Retinal pigment epithelial cell (primary cell): Measurements from ENCODE around the gene RBM4.

Source experiments
- DNase-seq: peaks from one replicate; pipeline ENCODE4 v3.0.0-alpha.2; 2010; ENCODE audit warnings: low read depth
- H3K4me3 ChIP-seq: 2 replicates; pipeline ENCODE4 v1.5.1; 2011; ENCODE audit warnings: mild to moderate bottlenecking, low read length, control low read depth, moderate library complexity
- CTCF ChIP-seq: conservative IDR thresholded peaks from 2 replicates; pipeline ENCODE4 v1.5.1; 2011; ENCODE audit warnings: low read depth, low read length, control low read depth, inconsistent platforms

Gene RBM4

GRCh38 chr11:66607126-66607834, 31.2 kb upstream of the RBM4 start:
- no peak overlapping the region for H3K4me3 ChIP-seq
- DNase-seq = no peak
- TF ChIP-seq CTCF = no peak

GRCh38 chr11:66609721-66610617, 28.5 kb upstream of the RBM4 start:
- DNase-seq = no peak
- no peak overlapping the region for H3K4me3 ChIP-seq
- TF ChIP-seq CTCF = no peak

GRCh38 chr11:66612458-66612857, 26.0 kb upstream of the RBM4 start:
- no peak overlapping the region for H3K4me3 ChIP-seq
- DNase-seq = no peak
- TF ChIP-seq CTCF = no peak

- no peak for DNase-seq
- no peak overlapping the region for H3K4me3 ChIP-seq
- TF ChIP-seq CTCF = no peak
These were observed 24.4 kb upstream of the RBM4 start for GRCh38 chr11:66614073-66614472.

GRCh38 chr11:66616379-66617154, 21.9 kb upstream of the RBM4 start, which contains the start of gene RBM14:
Gene RBM14, plus strand, starts transcription at chr11:66616630. Its CDS starts 91 bp downstream, at chr11:66616721.
- no peak for TF ChIP-seq CTCF
- DNase-seq = peak; percentile 97
- peak within 1 kb of the TSS; percentile 98 for H3K4me3 ChIP-seq

- no peak for DNase-seq
- peak overlapping the region; percentile 98 for H3K4me3 ChIP-seq
- TF ChIP-seq CTCF = no peak
These were observed 21.2 kb upstream of the RBM4 start for GRCh38 chr11:66617155-66617834.
